H9 (cell line): ENCODE results near the gene CREB3L4. TPM values are rescaled to one million over a fixed set of nuclear protein-coding genes. Genes with fewer than 3 reads are reported as not detected.

Source experiments
- DNase-seq: peaks from one replicate; pipeline ENCODE4 v3.0.0-alpha.2; 2017
- H2AFZ ChIP-seq: one replicate; pipeline ENCODE4 v1.6.1; 2013; ENCODE audit warnings: mild to moderate bottlenecking, low read length, control low read depth, moderate library complexity
- H2AK5ac ChIP-seq: 2 replicates; pipeline ENCODE4 v1.6.1; 2013; ENCODE audit warnings: low read length, control low read depth, mixed read lengths; ENCODE audit not compliant: insufficient read length
- H2BK120ac ChIP-seq: one replicate; pipeline ENCODE4 v1.6.1; 2013; ENCODE audit warnings: low read depth, mild to moderate bottlenecking, low read length, control low read depth, inconsistent platforms; ENCODE audit not compliant: poor library complexity, severe bottlenecking
- H2BK12ac ChIP-seq: 2 replicates; pipeline ENCODE4 v1.6.1; 2013; ENCODE audit warnings: low read length, control low read depth, mixed read lengths, low read depth; ENCODE audit not compliant: insufficient read length
- H2BK15ac ChIP-seq: 2 replicates; pipeline ENCODE4 v1.6.1; 2013; ENCODE audit warnings: low read depth, low read length, control low read depth
- H2BK20ac ChIP-seq: one replicate; pipeline ENCODE4 v1.6.1; 2013; ENCODE audit warnings: low read depth, mild to moderate bottlenecking, low read length, control low read depth, inconsistent platforms; ENCODE audit not compliant: poor library complexity, severe bottlenecking
- H2BK5ac ChIP-seq: 2 replicates; pipeline ENCODE4 v1.6.1; 2013; ENCODE audit warnings: low read length, control low read depth, mixed read lengths; ENCODE audit not compliant: insufficient read length
- H3K14ac ChIP-seq: 2 replicates; pipeline ENCODE4 v1.6.1; 2013; ENCODE audit warnings: low read length, control low read depth; ENCODE audit not compliant: insufficient read depth
- H3K18ac ChIP-seq: 2 replicates; pipeline ENCODE4 v1.6.1; 2013; ENCODE audit warnings: low read depth, mild to moderate bottlenecking, mixed read lengths, low read length, control low read depth; ENCODE audit not compliant: insufficient read length
- H3K23ac ChIP-seq: 2 replicates; pipeline ENCODE4 v1.6.1; 2013; ENCODE audit warnings: low read length, control low read depth, mixed read lengths, low read depth; ENCODE audit not compliant: insufficient read length
- H3K23me2 ChIP-seq: 2 replicates; pipeline ENCODE4 v1.6.1; 2013; ENCODE audit warnings: low read depth, mild to moderate bottlenecking, mixed read lengths, low read length, control low read depth; ENCODE audit not compliant: insufficient read length, poor library complexity, severe bottlenecking
- H3K27ac ChIP-seq: 2 replicates; pipeline ENCODE4 v1.5.1; 2013; ENCODE audit warnings: low read length, control low read depth, mixed read lengths, low read depth; ENCODE audit not compliant: insufficient read length
- H3K27me3 ChIP-seq: 2 replicates; pipeline ENCODE4 v1.6.1; 2013; ENCODE audit warnings: low read length, control low read depth, inconsistent platforms; ENCODE audit not compliant: insufficient read depth
- H3K4ac ChIP-seq: 2 replicates; pipeline ENCODE4 v1.6.1; 2013; ENCODE audit warnings: low read depth, mild to moderate bottlenecking, control low read depth, inconsistent platforms, low read length, moderate library complexity
- H3K4me1 ChIP-seq: 2 replicates; pipeline ENCODE4 v1.6.1; 2013; ENCODE audit warnings: low read length, control low read depth, inconsistent platforms; ENCODE audit not compliant: insufficient read depth
- H3K4me2 ChIP-seq: 2 replicates; pipeline ENCODE4 v1.6.1; 2013; ENCODE audit warnings: low read length, control low read depth, mixed read lengths; ENCODE audit not compliant: insufficient read length, insufficient read depth
- H3K56ac ChIP-seq: 2 replicates; pipeline ENCODE4 v1.6.1; 2013; ENCODE audit warnings: low read depth, mild to moderate bottlenecking, mixed read lengths, low read length, control low read depth; ENCODE audit not compliant: insufficient read length
- H3K79me1 ChIP-seq: 2 replicates; pipeline ENCODE4 v1.6.1; 2013; ENCODE audit warnings: low read depth, mild to moderate bottlenecking, moderate library complexity, low read length, control low read depth, inconsistent platforms; ENCODE audit not compliant: insufficient read depth, poor library complexity, severe bottlenecking
- H3K79me2 ChIP-seq: 2 replicates; pipeline ENCODE4 v1.6.1; 2013; ENCODE audit warnings: low read length, control low read depth, inconsistent platforms; ENCODE audit not compliant: insufficient read depth
- H3K9ac ChIP-seq: 2 replicates; pipeline ENCODE4 v1.6.1; 2013; ENCODE audit warnings: low read length, control low read depth, mixed read lengths; ENCODE audit not compliant: insufficient read length; ENCODE audit errors: extremely low read depth
- H3K9me3 ChIP-seq: one replicate; pipeline ENCODE4 v1.6.1; 2013; ENCODE audit warnings: low read depth, low read length, inconsistent platforms; ENCODE audit not compliant: control insufficient read depth
- H3T11ph ChIP-seq: one replicate; pipeline ENCODE4 v1.6.1; 2013; ENCODE audit warnings: mild to moderate bottlenecking, low read length, control low read depth, inconsistent platforms
- H4K20me1 ChIP-seq: one replicate; pipeline ENCODE4 v1.6.1; 2013; ENCODE audit not compliant: control insufficient read depth, insufficient read length, insufficient read depth
- H4K5ac ChIP-seq: 2 replicates; pipeline ENCODE4 v1.6.1; 2013; ENCODE audit warnings: low read depth, mild to moderate bottlenecking, mixed read lengths, low read length, control low read depth; ENCODE audit not compliant: insufficient read length
- H4K8ac ChIP-seq: replicated peaks from 2 replicates; pipeline ENCODE4 v1.6.1; 2013; ENCODE audit warnings: low read length, control low read depth, mixed read lengths, low read depth; ENCODE audit not compliant: insufficient read length
- H4K91ac ChIP-seq: 2 replicates; pipeline ENCODE4 v1.6.1; 2013; ENCODE audit warnings: low read depth, mild to moderate bottlenecking, moderate library complexity, mixed read lengths, low read length, control low read depth; ENCODE audit not compliant: insufficient read length
- H3K27ac Mint-ChIP-seq, 3 experiments: 2 replicates in 2 of 3; 3 replicates in 1 of 3; pipeline ENCODE4 v1.8.0; 2020 to 2021; ENCODE audit warnings: mixed read lengths in 3 of 3, mild to moderate bottlenecking in 1 of 3, moderate library complexity in 1 of 3
- H3K27me3 Mint-ChIP-seq: 2 replicates; pipeline ENCODE4 v1.8.0; 2021; ENCODE audit warnings: low read depth, mild to moderate bottlenecking, moderate library complexity, mixed read lengths
- H3K36me3 Mint-ChIP-seq, 3 experiments: 2 replicates in 2 of 3; 3 replicates in 1 of 3; pipeline ENCODE4 v1.8.0; 2020 to 2021; ENCODE audit warnings: low read depth in 3 of 3, mixed read lengths in 3 of 3; ENCODE audit not compliant: insufficient read depth in 1 of 3
- H3K4me1 Mint-ChIP-seq, 2 experiments: 2 replicates each; pipeline ENCODE4 v1.8.0; 2020; ENCODE audit warnings: mixed read lengths in 2 of 2
- H3K4me3 Mint-ChIP-seq, 2 experiments: 2 replicates in 1 of 2; 3 replicates in 1 of 2; pipeline ENCODE4 v1.8.0; 2020 to 2021; ENCODE audit warnings: mild to moderate bottlenecking in 2 of 2, mixed read lengths in 2 of 2, moderate library complexity in 1 of 2
- H3K9me3 Mint-ChIP-seq, 2 experiments: 2 replicates in 1 of 2; 3 replicates in 1 of 2; pipeline ENCODE4 v1.8.0; 2020; ENCODE audit warnings: mild to moderate bottlenecking in 2 of 2, mixed read lengths in 2 of 2, moderate library complexity in 1 of 2
- WGBS: extraction: QIAGEN DNeasy Blood & Tissue Kit; methylation state at CpG from one replicate; pipeline ENCODE4 v1.1.7; 2013; ENCODE audit warnings: missing lambda C conversion rate, low lambda C conversion rate, mixed read lengths; ENCODE audit not compliant: insufficient read length; ENCODE audit errors: extremely low coverage; 5-methylcytosine and 5-hydroxymethylcytosine counted together
- total RNA-seq: library from RNA; stranded (reverse); gene quantifications from 2 replicates; pipeline ENCODE4 v1.2.1, GENCODE V29; 2021
- TF ChIP-seq, protein P1 (sequence below): fragments of 200-600 bp; sonication (generic); conservative IDR thresholded peaks from 3 replicates; pipeline ENCODE4 v1.8.0; 2021; ENCODE audit warnings: antibody characterized with exemption, mild to moderate bottlenecking

The CREB3L4 gene
- total RNA-seq, 1 experiment from 2014 or later = 27.6 TPM

DNA sequence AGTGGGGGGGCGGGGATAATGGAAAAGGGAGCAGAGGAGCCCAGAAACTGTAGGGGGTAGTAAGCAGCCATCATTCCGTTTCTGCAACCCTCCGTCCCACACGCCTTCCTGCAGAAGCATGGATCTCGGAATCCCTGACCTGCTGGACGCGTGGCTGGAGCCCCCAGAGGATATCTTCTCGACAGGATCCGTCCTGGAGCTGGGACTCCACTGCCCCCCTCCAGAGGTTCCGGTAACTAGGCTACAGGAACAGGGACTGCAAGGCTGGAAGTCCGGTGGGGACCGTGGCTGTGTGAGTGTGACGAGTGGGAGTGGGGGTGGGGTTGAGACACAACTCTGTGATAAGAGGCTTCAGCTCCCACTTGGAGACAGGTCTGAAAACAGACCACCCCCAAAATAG lies 706 bp downstream of the CREB3L4 start:
- Histone ChIP-seq H3K79me1 (no peaks in the 10 kb centered on the region), H3K9ac (peak overlapping the region; percentile 77), H3K18ac (no peak overlapping the region), H2BK5ac (no peak overlapping the region), H4K20me1 (no peaks in the 10 kb centered on the region), H3K27ac (no peak overlapping the region), H4K8ac (no peak overlapping the region), H2AK5ac (no peak overlapping the region), H3K79me2 (no peaks in the 10 kb centered on the region), H3K4me1 (no peaks in the 10 kb centered on the region), H2BK20ac (no peak overlapping the region), H3K9me3 (no peaks in the 10 kb centered on the region), H3K56ac (no peak overlapping the region), H2BK15ac (no peak overlapping the region), H3K4ac (no peak overlapping the region), H3K23me2 (peaks cover 13% of the 10 kb centered on the region), H3T11ph (no peak overlapping the region), H3K14ac (0 out of 2 replicates have a peak overlapping the region, but pooled peaks have one; percentile 77), H3K4me2 (peak overlapping the region; percentile 81), H2AFZ (no peak overlapping the region), H2BK120ac (no peak overlapping the region), H2BK12ac (no peak overlapping the region), H3K27me3 (no peaks in the 10 kb centered on the region), H4K91ac (no peak overlapping the region), H3K23ac (no peak overlapping the region), H4K5ac (no peak overlapping the region)
- H3K27me3 Mint-ChIP-seq = no peaks in the 10 kb centered on the region
- peaks cover 31 to 39% of the 10 kb centered on the region in 2 experiments for H3K4me1 Mint-ChIP-seq
- peaks cover 11 to 26% (median 20%) of the 10 kb centered on the region in 3 experiments; a peak in 6 of 7 replicates for H3K36me3 Mint-ChIP-seq
- no peak for DNase-seq
- peak overlapping the region; percentile 87 to 96 for H3K4me3 Mint-ChIP-seq
- no CpG with 5 or more reads among the region's 13 CpGs for WGBS
- H3K9me3 Mint-ChIP-seq = peaks cover 0 to 4% of the 10 kb centered on the region in 2 experiments; a peak in 2 of 5 replicates
- peak overlapping the region; percentile 99 to 100 (median 99); a peak in 5 of 7 replicates for H3K27ac Mint-ChIP-seq
- TF ChIP-seq, protein P1, sequence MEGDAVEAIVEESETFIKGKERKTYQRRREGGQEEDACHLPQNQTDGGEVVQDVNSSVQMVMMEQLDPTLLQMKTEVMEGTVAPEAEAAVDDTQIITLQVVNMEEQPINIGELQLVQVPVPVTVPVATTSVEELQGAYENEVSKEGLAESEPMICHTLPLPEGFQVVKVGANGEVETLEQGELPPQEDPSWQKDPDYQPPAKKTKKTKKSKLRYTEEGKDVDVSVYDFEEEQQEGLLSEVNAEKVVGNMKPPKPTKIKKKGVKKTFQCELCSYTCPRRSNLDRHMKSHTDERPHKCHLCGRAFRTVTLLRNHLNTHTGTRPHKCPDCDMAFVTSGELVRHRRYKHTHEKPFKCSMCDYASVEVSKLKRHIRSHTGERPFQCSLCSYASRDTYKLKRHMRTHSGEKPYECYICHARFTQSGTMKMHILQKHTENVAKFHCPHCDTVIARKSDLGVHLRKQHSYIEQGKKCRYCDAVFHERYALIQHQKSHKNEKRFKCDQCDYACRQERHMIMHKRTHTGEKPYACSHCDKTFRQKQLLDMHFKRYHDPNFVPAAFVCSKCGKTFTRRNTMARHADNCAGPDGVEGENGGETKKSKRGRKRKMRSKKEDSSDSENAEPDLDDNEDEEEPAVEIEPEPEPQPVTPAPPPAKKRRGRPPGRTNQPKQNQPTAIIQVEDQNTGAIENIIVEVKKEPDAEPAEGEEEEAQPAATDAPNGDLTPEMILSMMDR = no peak
